K562 (cell line): Measurements from ENCODE around the gene CLUH. TPM values are rescaled to one million over a fixed set of nuclear protein-coding genes. Genes with fewer than 3 reads are reported as not detected.

ENCODE experiments used
- ATAC-seq: fragments of 200-7000 bp; cut with Tn5 transposase; 3 replicates; pipeline ENCODE4 v1.9.1; 2020; ENCODE audit warnings: moderate library complexity
- BruUV-seq: library from RNA; stranded (reverse); fragments of 400-500 nt; replicated peaks from 2 replicates; lab custom pipeline; 2021; lab: Mats Ljungman, UMichigan
- CTCF ChIA-PET: fragments of 300-600 bp; formaldehyde crosslinking; extraction: SDS; loops from one replicate; lab custom pipeline; 2021; ENCODE audit warnings: low intra/inter-chr PET ratio; lab: Yijun Ruan, JAX
- POLR2A ChIA-PET: fragments of 300-600, 350-650 bp; sonication (Branson Sonifier 250); formaldehyde crosslinking; extraction: SDS; loops from one replicate; lab custom pipeline; 2021; ENCODE audit warnings: antibody characterized with exemption, inconsistent platforms; lab: Yijun Ruan, JAX
- DNase-seq, 4 experiments: peaks; one replicate each; pipeline versions ENCODE4 v3.0.0 to v3.0.0-alpha.2; 2011 to 2018; ENCODE audit warnings: low spot score in 3 of 4, mixed read lengths in 3 of 4; ENCODE audit errors: extremely low read depth in 1 of 4
- FAIRE-seq: peaks from 2 replicates; lab custom pipeline; 2011; peaks lifted over from hg19 to GRCh38; lab: Jason Lieb, UNC
- H2AFZ ChIP-seq: 2 replicates; pipeline ENCODE4 v1.6.0; 2011; ENCODE audit warnings: low read depth, low read length, control low read depth, inconsistent platforms
- H3K27ac ChIP-seq: fragments of 200-600 bp; 3 replicates; pipeline ENCODE4 v1.8.0; 2011; ENCODE audit warnings: low read depth, mild to moderate bottlenecking, control low read depth, inconsistent platforms, low read length, moderate library complexity, mixed read lengths; ENCODE audit errors: extremely low read depth
- H3K27me3 ChIP-seq, 2 experiments: fragments of 300-600 bp in 1 of 2; 2 replicates in 1 of 2; 3 replicates in 1 of 2; pipeline versions ENCODE4 v1.6.0 to v1.8.0; 2011; ENCODE audit warnings: inconsistent platforms in 2 of 2, low read length in 2 of 2, mild to moderate bottlenecking in 1 of 2, mixed read lengths in 1 of 2, moderate library complexity in 1 of 2; ENCODE audit not compliant: control insufficient read depth in 2 of 2, insufficient read depth in 2 of 2
- H3K36me3 ChIP-seq: fragments of 300-600 bp; 3 replicates; pipeline ENCODE4 v1.8.0; 2011; ENCODE audit warnings: mild to moderate bottlenecking, low read length, inconsistent platforms; ENCODE audit not compliant: control insufficient read depth, insufficient read depth
- H3K4me1 ChIP-seq, 2 experiments: fragments of 200-600 bp in 1 of 2; replicated peaks in 1 of 2; 2 replicates in 1 of 2; 3 replicates in 1 of 2; pipeline versions ENCODE4 v1.5.1 to v1.8.0; 2011; ENCODE audit warnings: inconsistent platforms in 2 of 2, low read length in 2 of 2, mild to moderate bottlenecking in 1 of 2, mixed read lengths in 1 of 2, moderate library complexity in 1 of 2; ENCODE audit not compliant: control insufficient read depth in 2 of 2, insufficient read depth in 2 of 2
- H3K4me2 ChIP-seq: 2 replicates; pipeline ENCODE4 v1.6.1; 2011; ENCODE audit warnings: low read length, control low read depth, inconsistent platforms, mixed read lengths; ENCODE audit not compliant: insufficient read depth
- H3K4me3 ChIP-seq: fragments of 200-600 bp; sonication (generic), shearing (Covaris generic); 2 replicates; pipeline ENCODE4 v1.5.1; 2016; ENCODE audit warnings: control low read depth, inconsistent platforms
- H3K79me2 ChIP-seq: fragments of 200-600 bp; 3 replicates; pipeline ENCODE4 v1.8.0; 2011; ENCODE audit warnings: low read length, inconsistent platforms; ENCODE audit not compliant: control insufficient read depth, insufficient read depth
- H3K9ac ChIP-seq, 2 experiments: 2 replicates each; pipeline versions ENCODE4 v1.6.0 to v1.6.1; 2011; ENCODE audit warnings: low read depth in 2 of 2, low read length in 2 of 2, control low read depth in 1 of 2, inconsistent platforms in 1 of 2, mild to moderate bottlenecking in 1 of 2, mixed read lengths in 1 of 2; ENCODE audit not compliant: insufficient read depth in 1 of 2
- H3K9me1 ChIP-seq: one replicate; pipeline ENCODE4 v1.6.0; 2011; ENCODE audit warnings: inconsistent platforms, mild to moderate bottlenecking, low read length, moderate library complexity; ENCODE audit not compliant: control insufficient read depth, insufficient read depth
- H3K9me3 ChIP-seq: replicated peaks from 2 replicates; pipeline ENCODE4 v1.5.1; 2011; ENCODE audit warnings: low read depth, low read length, inconsistent platforms; ENCODE audit not compliant: control insufficient read depth, insufficient read depth
- H4K20me1 ChIP-seq: replicated peaks from 2 replicates; pipeline ENCODE4 v1.6.1; 2011; ENCODE audit warnings: low read length, inconsistent platforms, mixed read lengths; ENCODE audit not compliant: control insufficient read depth, insufficient read depth
- CBX2 ChIP-seq: fragments of 200-600 bp; sonication (generic); IDR thresholded peaks from one replicate; pipeline ENCODE4 v1.6.1; 2012; ENCODE audit warnings: mild to moderate bottlenecking, low read length, inconsistent platforms; ENCODE audit not compliant: insufficient read depth, poor library complexity, severe bottlenecking
- ID3 ChIP-seq, 2 experiments: fragments of 250-450 bp in 1 of 2; fragments of 450-650 bp in 1 of 2; sonication (Bioruptor Pico) in 1 of 2; IDR thresholded peaks; 2 replicates each; pipeline versions ENCODE4 v1.6.1 to v1.8.0; 2016 to 2021; ENCODE audit warnings: mild to moderate bottlenecking in 2 of 2, moderate library complexity in 2 of 2, missing compliant biosample characterization in 1 of 2, missing genetic modification characterization in 1 of 2
- POLR2G ChIP-seq: fragments of 200-400 bp; formaldehyde crosslinking; IDR thresholded peaks from 2 replicates; pipeline ENCODE4 v1.6.1; 2017; ENCODE audit warnings: low read depth, mild to moderate bottlenecking, antibody characterized with exemption, low read length, moderate library complexity
- TAF15 ChIP-seq: fragments of 200-400 bp; formaldehyde crosslinking; IDR thresholded peaks from 2 replicates; pipeline ENCODE4 v1.6.1; 2017; ENCODE audit warnings: mild to moderate bottlenecking, low read depth, low read length, moderate library complexity
- ZEB2 ChIP-seq: fragments of 450-650 bp; IDR thresholded peaks from 2 replicates; pipeline ENCODE4 v1.6.1; 2016
- whole genome bisulfite sequencing: fragments of 100-300 bp; shearing (Covaris generic); methylation state at CpG from one replicate; pipeline ENCODE4 v1.1.6; 2016; ENCODE audit warnings: low coverage, mixed read lengths; ENCODE audit not compliant: insufficient coverage; ENCODE audit errors: missing lambda C conversion rate; 5-methylcytosine and 5-hydroxymethylcytosine counted together
- in situ Hi-C: fragments of 300-500 bp; cut with MboI; formaldehyde crosslinking; loops from 4 replicates; pipeline ENCODE4 v1.15.0; 2018; ENCODE audit warnings: inconsistent platforms, mixed read lengths
- intact Hi-C: fragments of 100-400 bp; cut with micrococcal nuclease; formaldehyde crosslinking; loops from 2 replicates; pipeline ENCODE4 v1.14.2; 2022
- polyA plus RNA-seq, 8 experiments: library from polyadenylated mRNA; depleted of rRNA in 4 of 8; stranded (reverse) in 5 of 8; unstranded in 3 of 8; fragments of >200 nt; fragmentation: Nextera tagmentation in 2 of 8; fragmentation: Illumina TruSeq in 1 of 8; extraction: Ambion mirVana in 2 of 8; extraction: Trizol in 1 of 8; gene quantifications; 2 replicates each; pipeline versions ENCODE4 v1.2.1 to v1.2.3, GENCODE V29; 2011 to 2014; ENCODE audit warnings: inconsistent platforms in 1 of 8, missing spikeins in 1 of 8
- total RNA-seq, 7 experiments: library from RNA; depleted of rRNA in 6 of 7; stranded (reverse); fragments of >200 nt in 6 of 7; fragmentation: Illumina TruSeq in 2 of 7; extraction: Trizol in 2 of 7; gene quantifications; 2 replicates each; pipeline versions ENCODE4 v1.2.1 to v1.2.3, GENCODE V29; 2011 to 2021; ENCODE audit warnings: low replicate concordance in 1 of 7

The CLUH gene
- total and polyA plus RNA-seq, 9 of the 15 experiments (the other 6 are each of a cell fraction or from before 2014, with no cell fraction given), result 0.21 to 140 (median 33.2) TPM

GRCh38 chr17:2690165-2691068, 21.1 kb downstream of the CLUH start:
- Histone ChIP-seq H3K27me3 (no peaks in the 10 kb centered on the region), H3K4me3 (no peak overlapping the region), H2AFZ (no peak overlapping the region), H3K4me1 (peaks cover 0 to 53% of the 10 kb centered on the region in 2 experiments; a peak in 2 of 5 replicates), H3K27ac (no peak overlapping the region), H3K79me2 (no peaks in the 10 kb centered on the region), H3K4me2 (no peak overlapping the region), H3K9me3 (no peaks in the 10 kb centered on the region), H3K9ac (no peak overlapping the region), H4K20me1 (0 out of 2 replicates have a peak, but pooled peaks cover 3% of the 10 kb centered on the region), H3K9me1 (no peaks in the 10 kb centered on the region), H3K36me3 (peaks cover 57% of the 10 kb centered on the region; the same call in 1 of the 3 replicates)
- POLR2A ChIA-PET, result interaction anchor here (0.6 kb wide), 2 partner anchors 26 to 27 kb away, joined by 3 read pairs; no protein-coding TSS in a partner anchor
- ATAC-seq (no peak), FAIRE-seq (no peak), DNase-seq (peak in 2 of 4 experiments; percentile 2 to 10)
- CTCF ChIA-PET, result no interaction called here
- intact Hi-C loops (no loop called here), in situ Hi-C loops (no loop called here)
- 98% methylated on average over 9 of the region's 55 CpGs for WGBS
- BruUV-seq, result no TSS peak
- TF ChIP-seq ID3 (CRISPR knock-in tag; IDR thresholded peaks at IDR 0.05), result no peak
- no peak for TF ChIP-seq ID3 (tag; IDR thresholded peaks at IDR 0.05)
- no peak for TF ChIP-seq ZEB2
- TF ChIP-seq TAF15, result no peak
- TF ChIP-seq CBX2, result no peak
- TF ChIP-seq POLR2G, result peak; percentile 24
- TF ChIP-seq, all 486 proteins: peak for 1
